Adrenal gland (tissue), 5 donors: Measurements from ENCODE around the gene SRPK2.

Source experiments
- CTCF ChIP-seq, 6 experiments: fragments of 450-650 bp in 4 of 6; fragments of 200-600 bp in 2 of 6; sonication (generic) in 1 of 6; IDR thresholded peaks; 1 replicate in 5 of 6; 2 replicates in 1 of 6; pipeline versions ENCODE4 v1.5.1 to v1.8.0; 2016 to 2021; ENCODE audit warnings: antibody characterized with exemption in 6 of 6, mild to moderate bottlenecking in 2 of 6, moderate library complexity in 1 of 6
- POLR2A ChIP-seq, 2 donors: fragments of 450-650 bp; IDR thresholded peaks; one replicate each; pipeline ENCODE4 v1.6.1; 2017; ENCODE audit warnings: antibody characterized with exemption in 2 of 2, mild to moderate bottlenecking in 2 of 2, moderate library complexity in 1 of 2
- donor health status: DM: no; HTN: no; CAD: no.

GRCh38 chr7:105199386-105199785 is 189.3 kb downstream of the SRPK2 start:
- TF ChIP-seq CTCF (IDR thresholded peaks at IDR 0.05) (no peak), POLR2A (IDR thresholded peaks at IDR 0.05) (no peak)
